ENCODE results near the gene INO80D. TPM values are rescaled to one million over a fixed set of nuclear protein-coding genes. Genes with fewer than 3 reads are reported as not detected.
A peak's percentile ranks its signal among the peaks of the same experiment; 100 is the strongest.

The INO80D gene
- total RNA-seq, 3 donors from 2014 or later (not counting 1 experiment from before 2014, with no cell fraction given), result 59.6 to 64.7 (median 63.9) TPM

GRCh38 chr2:206011795-206012194, 74.2 kb downstream of the INO80D start:
- no peak for DNase-seq
- intact Hi-C loops (cut with micrococcal nuclease), result no loop called here
- ATAC-seq, result no peak
- Mint-ChIP-seq H3K36me3 (peaks cover 16% of the 10 kb centered on the region), H3K9me3 (no peaks in the 10 kb centered on the region), H3K4me3 (no peak overlapping the region), H3K27ac (peak overlapping the region in 1 of 2 donors; percentile 20), H3K27me3 (ENCODE audit: low read depth in 2 of 2) (no peaks in the 10 kb centered on the region), H3K4me1 (no peaks in the 10 kb centered on the region)
- H3K9me3 ChIP-seq (ENCODE audit: control insufficient read depth, insufficient read depth, low read length), result no peaks in the 10 kb centered on the region
- TF ChIP-seq, protein P1, sequence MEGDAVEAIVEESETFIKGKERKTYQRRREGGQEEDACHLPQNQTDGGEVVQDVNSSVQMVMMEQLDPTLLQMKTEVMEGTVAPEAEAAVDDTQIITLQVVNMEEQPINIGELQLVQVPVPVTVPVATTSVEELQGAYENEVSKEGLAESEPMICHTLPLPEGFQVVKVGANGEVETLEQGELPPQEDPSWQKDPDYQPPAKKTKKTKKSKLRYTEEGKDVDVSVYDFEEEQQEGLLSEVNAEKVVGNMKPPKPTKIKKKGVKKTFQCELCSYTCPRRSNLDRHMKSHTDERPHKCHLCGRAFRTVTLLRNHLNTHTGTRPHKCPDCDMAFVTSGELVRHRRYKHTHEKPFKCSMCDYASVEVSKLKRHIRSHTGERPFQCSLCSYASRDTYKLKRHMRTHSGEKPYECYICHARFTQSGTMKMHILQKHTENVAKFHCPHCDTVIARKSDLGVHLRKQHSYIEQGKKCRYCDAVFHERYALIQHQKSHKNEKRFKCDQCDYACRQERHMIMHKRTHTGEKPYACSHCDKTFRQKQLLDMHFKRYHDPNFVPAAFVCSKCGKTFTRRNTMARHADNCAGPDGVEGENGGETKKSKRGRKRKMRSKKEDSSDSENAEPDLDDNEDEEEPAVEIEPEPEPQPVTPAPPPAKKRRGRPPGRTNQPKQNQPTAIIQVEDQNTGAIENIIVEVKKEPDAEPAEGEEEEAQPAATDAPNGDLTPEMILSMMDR (IDR thresholded peaks at IDR 0.05), result no peak
- WGBS (ENCODE audit: insufficient coverage), result 96% methylated on average over 1 of the region's 1 CpG
- no peak overlapping the region for H3K27ac ChIP-seq (ENCODE audit: low read length)
- no peak overlapping the region for H3K4me3 ChIP-seq (ENCODE audit: low read length)
- H3K36me3 ChIP-seq (ENCODE audit: control insufficient read depth, insufficient read depth, low read length), result peaks cover 50% of the 10 kb centered on the region
- no peaks in the 10 kb centered on the region for H3K4me1 ChIP-seq (ENCODE audit: control insufficient read depth, insufficient read depth, low read length)
- H3K27me3 ChIP-seq (ENCODE audit: control insufficient read depth, insufficient read depth, low read length), result no peaks in the 10 kb centered on the region

- Mint-ChIP-seq H3K36me3 (peaks cover 9% of the 10 kb centered on the region), H3K4me3 (no peak overlapping the region), H3K27me3 (ENCODE audit: low read depth in 2 of 2) (no peaks in the 10 kb centered on the region), H3K27ac (peak overlapping the region in 1 of 2 donors; percentile 20), H3K9me3 (no peaks in the 10 kb centered on the region), H3K4me1 (no peaks in the 10 kb centered on the region)
- H3K4me1 ChIP-seq (ENCODE audit: control insufficient read depth, insufficient read depth, low read length), result no peaks in the 10 kb centered on the region
- no peaks in the 10 kb centered on the region for H3K9me3 ChIP-seq (ENCODE audit: control insufficient read depth, insufficient read depth, low read length)
- no peak for DNase-seq
- H3K36me3 ChIP-seq (ENCODE audit: control insufficient read depth, insufficient read depth, low read length), result peaks cover 48% of the 10 kb centered on the region
- 98% methylated on average over 4 of the region's 4 CpGs for WGBS (ENCODE audit: insufficient coverage)
- H3K27me3 ChIP-seq (ENCODE audit: control insufficient read depth, insufficient read depth, low read length), result no peaks in the 10 kb centered on the region
- H3K27ac ChIP-seq (ENCODE audit: low read length), result no peak overlapping the region
- TF ChIP-seq, protein P1 (IDR thresholded peaks at IDR 0.05), result no peak
- no peak overlapping the region for H3K4me3 ChIP-seq (ENCODE audit: low read length)
- intact Hi-C loops (cut with micrococcal nuclease), result no loop called here
- no peak for ATAC-seq
Observed at GRCh38 chr2:206011018-206011614, 74.9 kb downstream of the INO80D start.

GRCh38 chr2:206004004-206004693, 81.8 kb downstream of the INO80D start:
- WGBS (ENCODE audit: insufficient coverage), result 97% methylated on average over 8 of the region's 8 CpGs

More at GRCh38 chr2:206004004-206004693, 81.8 kb downstream of the INO80D start:
- peak overlapping the region in 1 of 2 donors; percentile 29 for H3K27ac Mint-ChIP-seq
- intact Hi-C loops (cut with micrococcal nuclease), result no loop called here
- no peaks in the 10 kb centered on the region for H3K27me3 ChIP-seq (ENCODE audit: control insufficient read depth, insufficient read depth, low read length)
- no peaks in the 10 kb centered on the region for H3K4me1 ChIP-seq (ENCODE audit: control insufficient read depth, insufficient read depth, low read length)
- H3K9me3 ChIP-seq (ENCODE audit: control insufficient read depth, insufficient read depth, low read length), result no peaks in the 10 kb centered on the region
- H3K27me3 Mint-ChIP-seq (ENCODE audit: low read depth in 2 of 2), result no peaks in the 10 kb centered on the region
- TF ChIP-seq, protein P1 (IDR thresholded peaks at IDR 0.05), result no peak
- H3K4me3 Mint-ChIP-seq, result no peak overlapping the region
- peak in 1 of 3 donors; percentile 38 for ATAC-seq
- peak in 1 of 2 donors; percentile 26 for DNase-seq
- no peak overlapping the region for H3K27ac ChIP-seq (ENCODE audit: low read length)
- peaks cover 54% of the 10 kb centered on the region for H3K36me3 ChIP-seq (ENCODE audit: control insufficient read depth, insufficient read depth, low read length)
- peaks cover 7 to 8% of the 10 kb centered on the region in 2 donors for H3K4me1 Mint-ChIP-seq
- no peak overlapping the region for H3K4me3 ChIP-seq (ENCODE audit: low read length)
- no peaks in the 10 kb centered on the region for H3K9me3 Mint-ChIP-seq
- peaks cover 18% of the 10 kb centered on the region for H3K36me3 Mint-ChIP-seq

Data from natural killer cell (primary cell).